ACC112 (cell line): ENCODE data around the gene DNM3.
A peak's percentile ranks its signal among the peaks of the same experiment; 100 is the strongest.

Source experiments
- H2AFZ ChIP-seq: fragments of 200-600 bp; sonication (generic); one replicate; pipeline ENCODE4 v1.6.0; 2017; ENCODE audit warnings: antibody characterized with exemption, low read length; ENCODE audit not compliant: unreplicated experiment
- H3K27ac ChIP-seq: fragments of 200-600 bp; sonication (generic); 2 replicates; pipeline ENCODE4 v1.5.1; 2014; ENCODE audit warnings: low read depth, mild to moderate bottlenecking, antibody characterized with exemption, low read length, moderate library complexity
- H3K27me3 ChIP-seq: fragments of 200-600 bp; sonication (generic); 2 replicates; pipeline ENCODE4 v1.6.1; 2014; ENCODE audit warnings: mild to moderate bottlenecking, antibody characterized with exemption, low read length, moderate library complexity, mixed read lengths; ENCODE audit not compliant: insufficient read depth
- H3K36me3 ChIP-seq: fragments of 200-600 bp; sonication (generic); 2 replicates; pipeline ENCODE4 v1.6.1; 2016; ENCODE audit warnings: mild to moderate bottlenecking, antibody characterized with exemption, low read length, moderate library complexity, mixed read lengths; ENCODE audit not compliant: insufficient read depth
- H3K4me1 ChIP-seq: fragments of 200-600 bp; sonication (generic); one replicate; pipeline ENCODE4 v1.6.1; 2016; ENCODE audit warnings: low read length, mixed read lengths; ENCODE audit not compliant: insufficient read depth, unreplicated experiment, control insufficient read depth
- H3K4me3 ChIP-seq: fragments of 200-600 bp; sonication (generic); 2 replicates; pipeline ENCODE4 v1.5.1; 2014; ENCODE audit warnings: mild to moderate bottlenecking, low read depth, low read length
- H3K79me2 ChIP-seq: fragments of 200-600 bp; sonication (generic); one replicate; pipeline ENCODE4 v1.6.0; 2016; ENCODE audit warnings: low read length; ENCODE audit not compliant: control insufficient read depth, unreplicated experiment, insufficient read depth

The DNM3 gene

DNA sequence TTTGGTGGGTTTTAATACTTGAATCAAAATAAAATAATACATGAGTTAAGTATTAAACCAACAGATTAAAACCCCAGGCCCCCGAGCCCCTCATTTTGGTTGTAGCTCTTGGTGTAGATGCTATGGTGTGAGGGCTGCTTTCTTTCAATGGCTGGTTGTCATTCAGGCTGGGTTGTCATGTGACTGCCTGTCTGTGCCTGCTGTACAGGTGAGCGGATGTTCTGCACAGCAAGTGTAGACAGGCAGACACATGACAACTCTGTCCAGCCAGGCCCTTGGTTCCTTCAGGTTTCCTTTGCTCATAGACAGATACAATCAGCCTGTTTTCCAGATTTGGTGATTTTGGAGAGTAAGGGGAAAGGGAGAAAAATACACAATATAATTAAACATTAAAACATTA is 297.3 kb downstream of the DNM3 start:
- Histone ChIP-seq H3K27me3 (no peaks in the 10 kb centered on the region), H3K36me3 (peaks cover 19% of the 10 kb centered on the region), H2AFZ (no peak overlapping the region), H3K79me2 (peaks cover 42% of the 10 kb centered on the region), H3K4me1 (peaks cover 59% of the 10 kb centered on the region), H3K27ac (peak overlapping the region; percentile 77), H3K4me3 (peak overlapping the region; percentile 6; the same call in 1 of the 2 replicates)

DNA sequence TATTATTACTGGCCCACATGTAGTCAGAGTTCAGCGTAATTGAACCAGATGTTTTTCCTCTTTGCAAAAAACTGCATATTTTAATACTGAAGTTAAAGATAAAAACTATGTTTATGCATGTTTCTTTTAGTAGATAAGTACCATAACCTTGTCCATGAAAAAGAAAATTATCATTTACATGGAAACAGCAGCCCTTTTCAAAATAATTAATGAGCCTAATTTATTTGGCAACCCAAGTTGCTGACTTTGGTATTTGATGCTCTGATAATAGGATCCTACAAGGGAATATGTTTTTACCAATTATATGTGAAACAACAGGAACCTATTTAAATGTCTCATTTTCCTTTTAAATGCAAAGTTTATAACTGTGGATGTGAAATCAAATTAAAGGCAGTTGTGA is 297.9 kb downstream of the DNM3 start:
- H3K27ac ChIP-seq: peak overlapping the region; percentile 94

GRCh38 chr1:172140072-172140471 is 298.8 kb downstream of the DNM3 start:
- Histone ChIP-seq H3K4me1 (peaks cover 47% of the 10 kb centered on the region), H3K36me3 (peaks cover 19% of the 10 kb centered on the region), H3K27ac (peak overlapping the region; percentile 94), H3K79me2 (peaks cover 52% of the 10 kb centered on the region), H3K27me3 (no peaks in the 10 kb centered on the region), H3K4me3 (peak overlapping the region; percentile 83), H2AFZ (no peak overlapping the region)

More for the DNA sequence above, 297.9 kb downstream of the DNM3 start:
- Histone ChIP-seq H2AFZ (no peak overlapping the region), H3K4me3 (peak overlapping the region; percentile 83), H3K27me3 (no peaks in the 10 kb centered on the region), H3K79me2 (peaks cover 47% of the 10 kb centered on the region), H3K4me1 (peaks cover 54% of the 10 kb centered on the region), H3K36me3 (peaks cover 19% of the 10 kb centered on the region)

- peaks cover 47% of the 10 kb centered on the region for H3K4me1 ChIP-seq
- no peak overlapping the region for H2AFZ ChIP-seq
- peak overlapping the region; percentile 83 for H3K4me3 ChIP-seq
- no peaks in the 10 kb centered on the region for H3K27me3 ChIP-seq
- H3K79me2 ChIP-seq: peaks cover 52% of the 10 kb centered on the region
- peaks cover 19% of the 10 kb centered on the region for H3K36me3 ChIP-seq
- peak overlapping the region; percentile 94 for H3K27ac ChIP-seq
These were observed 299.3 kb downstream of the DNM3 start for GRCh38 chr1:172140591-172140990.

GRCh38 chr1:172141341-172141881 is 300.1 kb downstream of the DNM3 start:
- H2AFZ ChIP-seq: no peak overlapping the region

DNA sequence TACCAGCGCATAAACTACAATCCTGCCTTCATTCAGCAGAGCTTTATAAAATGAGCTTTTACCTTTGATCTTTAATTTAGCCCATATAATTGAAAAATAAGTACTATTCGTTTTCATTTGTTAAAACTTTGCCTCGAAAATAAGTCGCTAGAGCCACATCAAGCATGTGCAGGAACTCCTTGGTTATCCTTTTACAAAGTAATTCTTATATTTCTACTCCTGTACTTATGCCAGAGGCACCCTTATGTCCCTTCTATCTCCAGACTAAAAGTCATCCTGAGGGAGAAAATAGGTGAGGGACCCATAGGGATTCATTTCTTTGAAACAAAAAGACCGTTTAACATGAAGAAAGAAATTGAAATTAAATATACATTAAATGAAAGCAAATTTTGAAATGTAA is 301.0 kb downstream of the DNM3 start:
- Histone ChIP-seq H3K4me3 (peak overlapping the region; percentile 83), H3K4me1 (peaks cover 54% of the 10 kb centered on the region), H2AFZ (no peak overlapping the region), H3K79me2 (peaks cover 52% of the 10 kb centered on the region), H3K36me3 (peaks cover 19% of the 10 kb centered on the region), H3K27ac (peak overlapping the region; percentile 94), H3K27me3 (no peaks in the 10 kb centered on the region)

More at GRCh38 chr1:172141341-172141881, 300.1 kb downstream of the DNM3 start:
- peaks cover 19% of the 10 kb centered on the region for H3K36me3 ChIP-seq
- peaks cover 52% of the 10 kb centered on the region for H3K79me2 ChIP-seq
- peaks cover 53% of the 10 kb centered on the region for H3K4me1 ChIP-seq
- no peaks in the 10 kb centered on the region for H3K27me3 ChIP-seq
- H3K27ac ChIP-seq: peak overlapping the region; percentile 94
- peak overlapping the region; percentile 83 for H3K4me3 ChIP-seq

GRCh38 chr1:172143384-172144055 is 302.2 kb downstream of the DNM3 start:
- Histone ChIP-seq H3K27ac (peak overlapping the region; percentile 94), H2AFZ (no peak overlapping the region), H3K4me1 (peaks cover 44% of the 10 kb centered on the region), H3K4me3 (peak overlapping the region; percentile 83), H3K36me3 (peaks cover 19% of the 10 kb centered on the region), H3K27me3 (no peaks in the 10 kb centered on the region), H3K79me2 (peaks cover 52% of the 10 kb centered on the region)

DNA sequence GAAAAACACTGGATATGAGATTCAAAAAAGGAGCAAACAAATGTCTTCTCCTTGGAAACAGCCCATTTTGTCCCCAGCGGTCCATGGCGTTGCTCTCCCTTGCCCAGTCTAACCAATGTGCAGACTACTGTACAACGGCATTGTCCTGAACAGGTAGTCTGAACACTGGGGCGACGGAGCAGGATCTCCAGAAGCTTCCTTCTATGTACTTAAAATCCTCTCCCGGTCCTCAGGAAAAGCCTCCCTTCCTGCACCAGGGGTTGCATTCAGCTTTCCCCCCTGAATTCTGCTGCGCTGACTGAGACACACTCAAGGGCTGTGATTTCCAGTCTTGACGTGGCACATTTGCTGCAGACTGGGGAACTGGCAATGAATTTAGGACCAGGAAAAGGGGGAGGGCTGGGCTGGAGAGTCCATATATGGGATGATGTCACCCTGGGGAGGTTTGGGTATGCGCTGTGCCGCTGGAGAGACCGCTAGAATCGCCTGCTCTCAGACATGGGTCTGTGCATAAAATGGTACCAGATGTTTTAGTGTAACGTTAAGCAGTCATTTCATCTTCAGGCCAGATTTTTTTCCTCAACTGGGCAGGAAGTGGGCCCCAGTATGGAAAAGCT is 303.3 kb downstream of the DNM3 start:
- Histone ChIP-seq H3K27me3 (no peaks in the 10 kb centered on the region), H2AFZ (peak overlapping the region; percentile 66), H3K79me2 (peaks cover 47% of the 10 kb centered on the region), H3K27ac (peak overlapping the region; percentile 94), H3K4me3 (peak overlapping the region; percentile 83), H3K4me1 (peaks cover 35% of the 10 kb centered on the region), H3K36me3 (peaks cover 19% of the 10 kb centered on the region)

DNA sequence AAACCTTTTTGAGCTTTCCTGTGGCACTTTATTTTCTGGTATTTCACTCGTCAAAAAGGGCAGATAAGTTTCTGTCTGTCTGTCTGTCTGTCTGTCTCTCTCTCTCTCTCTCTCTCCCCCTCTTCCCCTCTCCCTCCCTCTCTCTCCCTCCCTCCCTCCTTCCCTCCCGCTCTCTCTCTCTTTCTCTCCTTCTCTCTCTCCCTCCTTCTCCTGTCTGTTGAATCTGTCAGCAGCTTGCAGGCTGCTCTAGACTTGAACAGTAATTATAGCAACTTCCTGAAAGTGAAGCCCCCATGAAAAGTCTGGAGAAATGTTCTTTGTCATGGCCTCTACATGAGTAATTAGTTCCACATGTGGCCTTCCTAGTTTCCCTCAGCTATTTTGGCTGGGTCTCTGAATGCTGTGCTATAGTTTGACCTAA is 303.9 kb downstream of the DNM3 start:
- H3K36me3 ChIP-seq: peaks cover 14% of the 10 kb centered on the region
- H3K4me1 ChIP-seq: peaks cover 29% of the 10 kb centered on the region
- peaks cover 41% of the 10 kb centered on the region for H3K79me2 ChIP-seq
- H3K27me3 ChIP-seq: no peaks in the 10 kb centered on the region
- H3K27ac ChIP-seq: peak overlapping the region; percentile 94
- peak overlapping the region; percentile 83 for H3K4me3 ChIP-seq
- peak overlapping the region; percentile 66 for H2AFZ ChIP-seq

- H3K27me3 ChIP-seq: no peaks in the 10 kb centered on the region
- H2AFZ ChIP-seq: peak overlapping the region; percentile 66
- H3K79me2 ChIP-seq: peaks cover 38% of the 10 kb centered on the region
- H3K27ac ChIP-seq: peak overlapping the region; percentile 94
- peaks cover 12% of the 10 kb centered on the region for H3K36me3 ChIP-seq
- H3K4me1 ChIP-seq: peaks cover 27% of the 10 kb centered on the region
- H3K4me3 ChIP-seq: peak overlapping the region; percentile 83
These were observed 304.4 kb downstream of the DNM3 start for GRCh38 chr1:172145656-172146055.
